Stimulated activated CD4-positive, alpha-beta T cell treated with anti-CD3 and anti-CD28 coated beads, Interleukin-1b, Interleukin-23, amount 100 ng/mL, for 48 hours (primary cell): ENCODE measurements around the gene CLSTN2.
"Not testable (repeated sequence)": the region's sequence is repeated elsewhere in the genome, so short reads cannot be mapped to it uniquely, and the experiment has no call there.

Source experiments
- DNase-seq: peaks from one replicate; pipeline ENCODE4 v3.0.0-alpha.2; 2020

Gene CLSTN2

DNA sequence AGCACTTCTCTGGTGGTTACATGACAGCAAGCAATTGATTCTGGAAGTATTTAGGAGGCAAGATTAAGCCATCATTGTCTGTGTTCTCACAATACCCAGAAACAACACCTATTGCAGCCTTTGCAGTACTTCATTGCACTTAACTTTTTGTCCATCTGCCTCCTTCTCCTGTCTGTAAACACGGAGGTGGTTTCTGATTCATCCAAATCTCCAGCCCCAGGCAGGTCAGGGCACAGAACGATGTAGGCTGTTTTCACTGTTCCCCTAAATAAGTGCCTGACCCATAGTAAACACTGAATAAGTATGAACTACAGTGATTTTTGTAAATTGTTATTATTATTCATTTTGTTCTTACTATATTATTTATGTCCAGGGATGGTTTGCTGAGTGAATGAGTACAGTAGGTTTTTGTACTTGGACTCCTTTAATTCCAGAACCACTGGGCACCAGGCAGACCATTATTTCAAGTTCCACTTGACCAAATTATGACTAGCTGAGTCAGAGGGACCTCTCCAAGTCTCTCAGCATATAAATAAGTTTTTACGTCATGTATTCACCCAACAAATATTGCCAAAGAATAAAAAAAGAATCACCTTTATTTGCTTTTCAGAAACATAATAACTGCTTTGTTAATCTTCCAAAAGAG lies 459.6 kb downstream of the CLSTN2 start:
- no peak for DNase-seq

DNA sequence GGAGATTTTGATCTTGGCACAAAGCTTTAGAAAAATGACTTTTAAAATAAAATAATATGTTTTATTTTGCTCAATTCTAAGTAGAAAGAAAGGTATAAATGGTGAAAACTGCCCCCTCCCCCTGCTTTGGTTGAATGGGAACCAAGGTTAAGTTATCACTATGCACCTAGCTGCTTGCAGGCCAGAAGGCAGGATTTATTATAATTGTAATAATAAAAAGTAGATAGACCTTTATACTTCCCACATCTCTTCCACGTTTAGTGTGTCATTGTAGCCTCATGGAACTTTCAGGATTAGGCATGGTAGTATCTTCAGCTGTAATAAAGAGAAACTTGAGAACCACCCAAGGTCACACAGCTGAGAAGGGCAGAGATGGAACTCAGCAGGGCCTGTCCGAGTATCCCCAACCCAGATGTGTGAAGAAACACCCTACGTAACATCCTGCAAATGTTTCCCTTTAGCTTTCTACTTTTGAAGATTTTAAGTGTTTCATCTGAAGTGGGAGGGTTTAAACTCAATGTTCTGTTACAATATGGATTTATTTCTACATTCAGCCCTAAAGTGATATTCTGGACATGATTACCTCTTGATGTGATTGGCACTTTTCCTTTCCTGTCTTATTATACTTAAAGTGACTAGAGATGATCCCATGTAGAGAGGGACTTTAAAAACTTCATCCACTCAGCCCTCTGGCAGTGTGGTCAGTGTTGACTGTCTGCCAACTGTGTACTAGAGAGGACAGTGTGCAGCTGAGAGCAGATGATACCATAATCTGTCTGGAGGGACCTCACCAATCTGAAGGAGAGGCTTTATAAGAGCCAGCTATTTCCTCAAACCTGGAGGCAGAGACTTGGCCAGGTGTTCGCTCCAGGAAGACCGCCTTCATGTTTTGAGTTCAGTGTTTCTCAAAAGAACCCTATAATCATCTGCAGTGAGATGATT lies 460.4 kb downstream of the CLSTN2 start:
- DNase-seq = no peak

DNA sequence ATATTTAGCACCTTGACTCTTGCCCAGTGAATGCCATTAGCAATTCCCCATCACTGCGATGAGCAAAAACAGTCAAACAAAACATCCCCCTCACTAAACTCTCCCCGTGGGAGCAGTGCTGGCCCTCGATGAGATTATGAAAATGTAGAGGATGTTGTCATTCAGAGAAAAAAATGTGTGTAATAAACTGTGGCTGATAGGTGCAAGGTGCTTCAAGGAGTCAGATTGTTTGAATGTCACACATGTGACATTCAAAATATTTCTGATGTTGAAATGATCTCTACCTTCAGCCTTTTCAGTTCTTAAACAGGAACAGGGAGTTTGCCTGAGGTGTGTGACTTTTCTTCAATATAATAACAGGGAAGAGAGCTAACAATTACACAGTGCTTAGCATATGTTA lies 461.1 kb downstream of the CLSTN2 start:
- DNase-seq = no peak

DNA sequence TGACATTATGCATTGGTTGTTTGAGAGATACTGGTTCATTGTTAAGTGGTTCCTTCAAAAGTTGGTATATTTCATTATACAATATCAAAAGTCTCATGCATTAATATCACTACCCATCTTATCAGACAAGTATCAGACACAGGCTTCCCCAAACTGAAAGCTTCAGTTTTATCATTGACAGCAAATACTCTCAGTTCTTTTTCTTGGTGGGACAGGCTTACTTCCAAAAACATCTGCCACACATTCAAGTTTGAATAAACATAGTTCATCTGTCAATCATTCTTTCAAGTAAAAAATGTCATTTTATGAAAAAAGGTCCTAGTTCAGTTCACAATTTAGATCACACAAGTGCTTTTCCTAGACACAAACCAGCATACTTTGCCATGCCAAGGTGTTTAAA lies 462.9 kb downstream of the CLSTN2 start:
- no peak for DNase-seq

DNA sequence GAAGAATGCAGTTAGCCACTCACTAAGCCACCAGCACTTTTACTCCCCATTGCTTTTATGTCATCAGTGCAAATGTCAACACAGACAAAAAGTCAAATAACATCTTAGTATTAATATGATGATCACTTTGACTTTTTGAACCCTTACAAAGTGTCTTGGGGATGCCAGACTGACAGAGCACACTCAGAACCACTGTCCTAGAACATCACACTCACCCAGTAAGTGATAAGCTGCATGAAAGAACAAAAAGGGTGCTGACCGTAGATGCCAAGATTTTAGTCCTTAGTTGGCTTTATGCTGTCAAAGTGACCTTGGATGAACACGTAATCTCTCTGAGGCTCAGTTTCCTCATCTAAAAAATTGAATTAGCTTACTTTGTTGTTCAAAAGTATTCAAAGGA lies 463.4 kb downstream of the CLSTN2 start:
- no peak for DNase-seq

DNA sequence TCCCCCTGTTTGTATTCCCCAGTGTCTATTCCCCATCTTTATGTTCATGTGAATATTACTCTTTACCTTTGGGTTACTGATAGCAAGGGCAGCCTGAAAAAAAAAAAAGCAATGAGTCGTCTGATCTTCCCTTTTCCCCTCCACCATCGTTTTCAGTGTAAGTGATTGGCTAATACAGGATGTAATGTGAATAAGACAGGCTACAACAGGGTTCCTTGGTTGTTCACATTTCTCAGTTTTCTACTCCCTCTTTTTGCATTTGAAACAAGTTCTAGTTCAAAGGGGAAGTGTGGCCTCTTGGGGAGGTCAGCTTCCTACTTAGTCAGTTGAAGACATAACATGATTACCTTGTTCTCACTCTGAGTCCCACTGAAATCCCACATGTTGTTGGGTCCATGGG lies 464.9 kb downstream of the CLSTN2 start:
- no peak for DNase-seq

DNA sequence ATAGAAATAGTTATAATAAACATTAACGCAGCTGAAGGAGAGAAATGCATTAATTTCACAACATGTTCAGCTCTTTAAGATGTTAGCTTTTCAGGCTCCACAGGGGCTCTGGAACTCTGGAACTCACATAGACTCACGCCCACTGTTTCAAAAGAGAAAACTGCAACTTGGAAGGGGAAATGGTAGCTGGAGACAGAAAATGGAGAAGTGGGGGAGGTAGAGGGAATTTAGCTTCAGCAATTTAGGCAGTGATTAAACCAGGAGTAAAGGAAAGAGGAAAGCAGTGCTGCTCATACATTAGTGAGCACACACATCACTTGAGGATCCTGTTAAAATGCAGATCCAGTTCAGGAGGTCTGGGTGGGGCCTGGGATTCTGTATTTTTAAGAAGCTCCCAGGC lies 468.1 kb downstream of the CLSTN2 start:
- no peak for DNase-seq

DNA sequence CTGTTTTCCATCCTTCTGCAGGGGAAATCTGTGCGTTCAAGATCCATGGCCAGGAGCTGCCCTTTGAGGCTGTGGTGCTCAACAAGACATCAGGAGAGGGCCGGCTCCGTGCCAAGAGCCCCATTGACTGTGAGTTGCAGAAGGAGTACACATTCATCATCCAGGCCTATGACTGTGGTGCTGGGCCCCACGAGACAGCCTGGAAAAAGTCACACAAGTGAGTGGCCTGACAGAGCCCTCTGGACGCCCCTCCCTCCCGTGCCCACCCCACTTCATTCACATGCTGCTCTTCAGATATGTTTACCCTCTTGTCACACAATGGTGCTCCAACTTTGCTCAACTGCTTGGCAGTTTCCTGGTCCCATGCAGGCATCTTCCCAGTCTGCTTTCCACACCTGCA lies 468.6 kb downstream of the CLSTN2 start:
- DNase-seq = no peak

DNA sequence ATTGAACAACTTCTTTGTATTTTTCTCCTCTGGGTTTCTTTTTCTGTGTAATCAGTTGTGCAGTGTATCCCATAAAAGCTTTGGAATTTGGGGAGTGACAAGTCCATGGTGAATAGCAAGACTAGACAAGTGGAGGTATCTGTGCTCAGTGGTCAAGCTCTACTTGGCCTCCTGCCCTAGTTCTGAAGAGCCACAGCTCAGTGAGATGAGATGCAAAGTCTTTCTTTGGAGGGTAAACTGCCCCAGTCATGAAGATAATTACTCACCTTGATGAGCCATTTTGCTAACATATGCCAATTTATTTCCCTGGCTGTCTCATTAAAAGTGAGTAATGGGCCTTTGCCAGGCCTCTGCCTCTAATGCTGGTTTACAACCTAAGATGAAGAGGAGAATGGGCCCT lies 471.7 kb downstream of the CLSTN2 start:
- no peak for DNase-seq

DNA sequence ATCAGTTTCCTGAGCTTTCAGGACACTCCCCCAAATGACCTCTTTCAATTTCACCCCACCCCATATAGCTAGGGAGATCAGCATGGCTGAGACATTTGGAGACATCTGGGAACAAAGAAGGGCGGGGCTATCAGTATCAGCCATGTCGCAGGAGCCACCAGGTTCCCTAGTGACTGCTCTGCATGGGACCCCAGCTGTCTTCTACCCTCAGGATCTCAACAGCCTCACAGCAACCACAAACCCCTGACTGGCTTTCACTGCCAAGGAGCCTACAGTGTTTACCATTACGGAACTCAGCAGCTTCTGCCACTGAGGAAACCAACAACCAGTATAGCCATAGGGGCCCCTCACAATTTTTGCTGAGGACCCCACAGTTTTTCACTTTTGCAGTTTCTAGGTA lies 473.3 kb downstream of the CLSTN2 start:
- no peak for DNase-seq

DNA sequence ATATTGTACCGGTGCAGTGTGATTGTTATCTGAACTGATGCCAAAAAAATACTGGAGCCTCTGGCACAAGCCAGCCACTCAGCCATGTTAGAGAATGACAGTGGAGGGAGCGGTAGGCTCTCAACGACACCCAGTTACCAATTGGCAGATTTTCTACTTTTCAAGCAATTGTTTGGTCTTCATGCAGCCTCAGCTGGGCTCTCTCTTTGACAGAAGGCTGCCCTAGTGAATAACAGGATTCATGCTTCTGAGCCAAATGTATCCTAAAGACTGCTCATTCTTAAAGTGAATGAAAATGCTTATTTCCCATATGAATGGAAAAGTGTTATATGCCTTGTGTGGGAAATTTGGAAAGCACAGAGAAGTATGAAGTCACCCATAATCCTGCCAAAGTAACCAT lies 481.7 kb downstream of the CLSTN2 start:
- no peak for DNase-seq

DNA sequence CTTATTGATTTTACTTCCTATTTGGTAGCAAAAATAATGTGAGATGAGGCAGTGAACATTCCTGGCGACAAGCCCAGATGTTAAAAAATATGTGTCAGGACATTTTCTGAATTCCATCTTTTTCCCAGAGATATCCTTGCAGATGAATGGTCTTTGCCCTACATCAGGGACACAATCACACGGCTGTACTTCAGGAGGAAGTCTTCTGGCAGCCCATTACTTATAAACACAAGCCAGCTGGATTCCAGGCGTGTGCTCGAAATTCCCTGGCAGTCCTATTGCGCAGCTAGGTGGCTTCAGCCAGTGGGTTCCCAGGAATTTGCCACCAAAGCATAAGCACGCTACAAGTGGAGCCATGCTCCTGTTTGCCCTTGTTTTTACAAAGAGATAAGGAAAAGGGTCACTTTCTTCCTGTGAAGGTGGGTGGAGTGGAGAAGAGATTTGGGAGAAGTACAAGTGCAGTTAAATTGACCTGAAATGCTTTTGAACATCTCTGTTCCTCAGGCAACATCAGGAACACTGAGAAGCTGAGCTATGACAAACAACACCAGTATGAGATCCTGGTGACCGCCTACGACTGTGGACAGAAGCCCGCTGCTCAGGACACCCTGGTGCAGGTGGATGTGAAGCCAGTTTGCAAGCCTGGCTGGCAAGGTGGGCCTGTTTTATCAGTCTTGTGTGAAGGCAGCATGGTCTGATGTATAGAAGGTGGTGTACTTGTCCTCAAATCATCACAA lies 485.8 kb downstream of the CLSTN2 start:
- no peak for DNase-seq

DNA sequence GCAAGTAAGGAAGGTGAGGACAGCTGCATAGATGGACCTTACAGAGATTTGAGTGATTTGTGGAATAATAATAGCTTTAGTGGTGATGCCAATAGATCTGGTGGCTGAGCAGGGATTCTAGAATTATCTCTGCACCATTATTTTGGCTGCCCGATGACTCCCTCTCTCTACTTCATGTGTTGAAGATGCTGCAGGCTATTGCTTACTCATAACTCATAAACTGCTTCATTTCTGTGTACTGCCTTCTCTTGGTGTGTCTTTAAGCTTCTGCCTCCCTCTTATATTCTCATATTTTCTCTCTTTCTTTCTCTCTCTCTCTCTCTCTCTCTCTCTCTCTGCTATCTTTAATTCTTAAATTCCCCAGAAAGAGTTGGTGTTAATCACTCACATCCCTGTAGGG lies 486.9 kb downstream of the CLSTN2 start:
- no peak for DNase-seq

DNA sequence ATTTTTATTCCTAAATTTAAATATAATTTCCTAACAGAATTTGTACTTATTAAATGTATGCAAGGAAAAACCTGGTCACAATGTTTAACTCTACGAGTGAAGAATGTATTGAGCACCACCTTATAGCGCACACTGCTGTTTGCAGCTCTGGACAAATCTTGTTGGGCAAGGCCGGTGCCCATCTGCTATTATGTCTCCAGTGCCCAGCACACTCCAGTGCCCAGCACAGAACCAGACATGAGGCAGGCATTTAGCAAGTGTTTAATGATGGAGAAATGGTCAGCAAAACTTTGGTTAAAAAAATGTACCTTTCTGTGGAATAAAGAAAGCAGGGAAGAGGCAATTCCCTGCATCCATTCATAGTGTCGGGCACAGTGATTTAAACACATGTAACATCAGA lies 488.2 kb downstream of the CLSTN2 start:
- DNase-seq = no peak

DNA sequence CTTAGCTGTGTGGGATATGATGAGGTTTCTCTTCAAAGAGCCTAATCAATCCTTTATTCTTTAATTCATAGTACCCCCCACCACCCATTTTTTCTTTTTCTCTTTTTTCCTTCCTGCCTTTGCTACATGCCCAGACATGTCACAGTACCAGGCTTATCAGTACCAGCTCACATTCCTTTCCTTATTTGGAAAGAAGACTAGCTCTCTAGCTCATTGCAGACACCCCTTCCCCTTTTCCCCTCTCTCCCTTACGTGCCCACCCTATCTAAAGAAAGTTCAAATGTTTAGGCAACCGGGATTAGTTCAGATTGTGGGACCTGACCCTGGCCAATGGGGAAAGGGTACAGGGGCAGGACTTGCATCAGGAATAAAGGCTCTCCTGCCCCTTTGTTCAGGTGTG lies 488.6 kb downstream of the CLSTN2 start:
- DNase-seq = not testable (repeated sequence)

DNA sequence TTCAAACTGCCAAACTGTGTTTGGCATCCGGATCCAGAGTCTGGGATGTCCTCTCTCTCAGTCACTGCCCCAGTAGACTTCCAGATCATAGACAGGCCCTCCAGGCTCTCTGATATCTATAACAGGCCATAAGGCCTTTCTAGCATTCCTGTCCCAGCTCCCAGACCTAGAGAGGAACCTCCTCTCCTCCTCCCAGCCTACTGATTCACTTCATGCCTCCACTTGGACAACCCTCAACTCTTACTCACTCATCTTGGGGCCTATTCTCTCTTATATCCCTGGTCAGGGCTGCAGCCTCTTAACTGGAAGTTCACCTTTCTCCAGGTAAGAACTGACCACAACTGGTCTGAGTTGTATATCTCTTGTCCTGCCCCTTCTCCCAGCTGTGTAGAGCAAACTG lies 489.2 kb downstream of the CLSTN2 start:
- DNase-seq = no peak

DNA sequence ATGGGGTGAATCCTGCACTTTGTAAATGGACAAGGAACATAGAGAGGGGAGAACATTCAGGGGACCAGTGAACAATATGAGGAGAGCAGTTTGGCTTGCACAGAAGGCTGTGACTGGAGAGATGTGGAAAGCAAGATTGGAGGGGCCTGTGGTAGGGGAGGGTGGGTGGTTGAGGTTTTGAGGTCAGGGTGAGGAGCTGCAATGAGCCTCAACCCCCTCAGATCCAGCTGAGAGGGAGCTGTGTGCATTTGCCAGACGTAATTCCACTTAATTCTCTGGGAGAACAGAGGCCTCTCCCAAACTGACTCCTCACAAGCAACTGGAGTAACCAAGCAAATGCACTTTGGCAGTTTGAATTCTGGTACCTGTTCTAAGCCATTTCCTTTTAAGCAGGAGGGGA lies 489.7 kb downstream of the CLSTN2 start:
- no peak for DNase-seq

DNA sequence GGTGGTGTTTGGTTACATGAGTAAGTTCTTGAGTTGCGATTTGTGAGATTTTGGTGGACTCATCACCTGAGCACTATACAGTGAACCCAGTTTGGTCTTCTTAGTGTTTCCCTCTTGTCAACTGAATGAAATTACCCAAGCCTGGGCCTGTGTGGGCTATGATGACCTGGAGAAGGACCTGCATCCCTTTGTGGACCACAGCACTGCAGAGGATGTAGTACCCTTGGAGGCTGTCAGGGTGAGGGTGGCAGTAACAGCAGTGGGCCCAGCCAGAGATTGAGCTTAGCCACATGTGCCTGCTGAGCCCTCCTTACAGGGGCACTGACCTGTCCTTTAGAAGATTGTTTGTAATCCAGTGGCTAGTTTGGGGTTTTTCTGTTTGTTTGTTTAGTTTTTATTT lies 492.8 kb downstream of the CLSTN2 start:
- DNase-seq = no peak

DNA sequence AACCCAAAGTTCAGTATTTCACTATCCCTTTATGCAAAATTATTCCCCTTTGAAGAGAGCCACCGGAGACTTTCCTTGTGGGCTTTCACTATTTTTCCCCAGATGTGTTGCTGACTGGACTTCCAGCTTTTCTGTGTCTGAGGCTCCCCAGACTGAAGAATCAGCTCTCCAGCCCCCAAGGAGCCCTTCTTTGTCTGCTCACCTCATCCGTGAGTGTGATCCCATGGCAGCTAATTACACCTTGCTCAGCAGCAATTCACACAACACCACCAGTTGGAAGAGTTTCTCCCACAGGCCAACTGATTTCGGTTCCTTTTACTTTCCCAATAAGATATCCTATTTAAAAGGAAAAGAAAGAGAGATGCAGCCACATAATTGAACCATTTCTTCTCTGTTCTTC lies 493.4 kb downstream of the CLSTN2 start:
- DNase-seq = no peak

DNA sequence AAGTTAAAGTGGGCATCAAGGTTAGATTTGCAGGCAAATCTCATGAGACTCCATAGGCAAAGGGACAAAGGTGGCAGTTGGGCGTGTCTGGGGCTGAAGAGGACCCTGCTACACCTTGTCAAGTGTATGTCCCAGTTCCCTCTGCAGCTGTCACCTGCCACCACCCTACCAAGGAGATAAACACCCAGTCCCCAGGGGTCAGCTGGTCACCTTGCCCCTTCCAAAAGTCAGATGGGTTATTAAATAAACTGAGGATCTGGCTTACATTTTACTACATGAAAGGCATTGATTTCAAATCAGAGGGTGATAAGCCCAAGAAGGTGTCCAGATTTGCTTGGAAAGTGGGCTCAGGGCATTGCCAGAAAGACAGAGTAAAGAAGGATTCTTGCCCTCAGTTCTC lies 494.8 kb downstream of the CLSTN2 start:
- DNase-seq = no peak

DNA sequence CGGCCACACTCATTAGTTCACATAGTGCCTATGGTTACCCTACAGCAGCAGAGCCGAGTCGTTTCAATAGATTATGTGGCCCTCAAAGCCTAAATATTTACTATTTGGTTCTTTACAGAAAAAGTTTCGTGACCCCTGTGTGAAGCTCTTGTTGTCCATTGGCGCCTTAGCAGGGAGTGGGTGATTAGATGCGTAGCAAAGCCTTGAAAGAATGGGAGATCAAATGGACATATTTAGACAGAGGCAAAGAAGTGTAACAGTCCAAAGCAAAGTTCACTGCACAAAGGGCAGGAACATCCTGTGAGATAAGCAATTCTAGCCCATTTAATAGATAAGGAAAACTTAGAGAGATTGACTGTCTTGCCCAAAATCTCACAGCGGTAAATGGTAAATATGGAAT lies 495.5 kb downstream of the CLSTN2 start:
- DNase-seq = no peak

DNA sequence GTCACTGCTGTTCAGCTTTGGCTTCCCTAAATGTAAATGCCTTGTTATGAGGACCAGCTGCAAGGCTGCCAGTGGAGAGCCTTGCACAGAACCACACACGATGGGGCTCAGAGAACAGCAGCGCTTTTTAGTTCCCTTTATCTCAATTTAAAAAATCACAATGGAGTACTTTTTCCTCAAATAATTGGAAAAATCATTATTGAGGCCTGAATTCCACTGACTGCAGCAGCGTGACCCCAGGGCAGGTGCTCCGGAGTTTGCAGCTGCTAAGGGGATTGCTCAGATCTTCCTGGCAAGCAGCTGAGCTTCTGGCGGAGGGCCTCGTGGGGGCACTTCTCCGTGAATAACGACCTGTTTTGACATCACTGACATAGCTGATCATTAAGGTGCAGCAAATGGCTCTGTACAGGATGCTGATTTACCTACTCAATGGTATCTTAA lies 497.3 kb downstream of the CLSTN2 start:
- no peak for DNase-seq

DNA sequence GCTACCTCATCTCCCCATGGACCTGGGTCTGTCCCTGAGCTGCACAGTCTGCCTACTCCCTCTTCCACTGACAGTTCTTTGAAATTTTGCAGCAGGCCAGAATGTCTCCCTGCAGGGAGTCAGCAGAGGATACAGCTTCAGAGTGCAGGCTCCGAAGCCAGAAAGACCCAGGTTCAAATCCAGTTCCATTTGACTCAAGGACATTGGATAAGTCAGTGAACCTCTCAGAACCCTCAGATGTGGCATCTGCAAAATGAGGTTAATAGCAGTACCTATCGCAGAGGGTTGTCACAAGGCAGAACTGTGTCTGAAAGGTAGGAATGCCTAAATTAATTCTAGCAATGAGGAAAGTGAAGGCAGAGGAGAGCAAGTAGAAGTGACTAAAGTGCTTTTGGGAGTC lies 498.4 kb downstream of the CLSTN2 start:
- no peak for DNase-seq
